ENCODE measurements around the gene CCND2. TPM values are rescaled to one million over a fixed set of nuclear protein-coding genes. Genes with fewer than 3 reads are reported as not detected.

Gene CCND2
- total RNA-seq, 1 experiment from 2014 or later = 70.9 TPM

DNA sequence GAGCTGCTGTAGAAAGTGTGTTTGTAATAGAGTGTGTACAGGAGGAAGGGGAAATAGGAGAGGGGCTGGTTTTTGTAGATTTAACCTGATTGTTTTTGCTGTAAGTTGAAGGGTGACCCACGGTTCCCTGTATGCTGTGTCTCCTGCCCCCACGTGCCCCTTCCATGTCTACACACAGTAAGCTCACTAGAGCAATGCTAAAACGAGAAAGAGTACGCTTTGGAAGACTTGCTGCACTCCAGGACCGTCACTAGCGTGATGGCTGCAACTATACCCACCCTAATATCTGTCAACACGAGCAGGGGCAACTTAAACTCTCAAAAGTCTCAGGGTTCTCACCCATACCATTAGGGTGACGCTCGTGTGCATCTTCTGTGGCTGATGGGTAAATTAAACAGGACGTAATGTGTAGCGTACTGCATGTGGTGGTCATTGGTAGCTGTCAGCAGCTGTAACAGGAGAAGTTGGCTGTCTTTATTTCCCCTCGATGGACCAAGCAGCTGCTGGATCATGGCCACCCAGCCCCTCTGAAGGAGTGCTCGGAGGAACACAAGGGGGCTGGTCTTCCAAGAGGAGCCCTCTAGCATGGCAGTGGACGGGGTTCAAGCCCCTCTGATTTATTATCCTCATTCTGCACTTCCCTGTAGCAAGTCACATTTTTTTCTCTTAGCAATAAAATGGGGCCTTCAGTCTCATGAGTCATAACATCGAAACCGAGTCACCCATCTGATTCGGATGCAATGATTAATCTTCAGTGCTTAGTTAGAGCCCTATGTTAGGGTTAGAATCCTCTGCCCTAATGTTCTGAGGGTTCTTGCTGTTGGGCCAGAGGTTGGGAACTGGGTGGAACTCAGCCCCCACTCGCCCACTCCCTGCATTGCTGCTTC, 14.0 kb downstream of the CCND2 start:
- H3K36me3 Mint-ChIP-seq (ENCODE audit: insufficient read depth, unreplicated experiment) = peaks cover 65% of the 10 kb centered on the region
- H3K9me3 Mint-ChIP-seq (ENCODE audit: unreplicated experiment) = no peaks in the 10 kb centered on the region
- H3K4me1 Mint-ChIP-seq (ENCODE audit: insufficient read depth, unreplicated experiment) = no peaks in the 10 kb centered on the region
- no peaks in the 10 kb centered on the region for H3K27me3 Mint-ChIP-seq (ENCODE audit: insufficient read depth, unreplicated experiment)
- BruUV-seq (replicated peaks) = no TSS peak
- intact Hi-C loops (cut with micrococcal nuclease) = no loop called here
- ChIA-PET POLR2A (no interaction called here), CTCF (interaction anchor here (0.7 to 1.5 kb wide), 5 partner anchors 9 to 249 kb away, joined by 3 to 13 read pairs (median 3); no protein-coding TSS in a partner anchor)
- TF ChIP-seq, protein P1, sequence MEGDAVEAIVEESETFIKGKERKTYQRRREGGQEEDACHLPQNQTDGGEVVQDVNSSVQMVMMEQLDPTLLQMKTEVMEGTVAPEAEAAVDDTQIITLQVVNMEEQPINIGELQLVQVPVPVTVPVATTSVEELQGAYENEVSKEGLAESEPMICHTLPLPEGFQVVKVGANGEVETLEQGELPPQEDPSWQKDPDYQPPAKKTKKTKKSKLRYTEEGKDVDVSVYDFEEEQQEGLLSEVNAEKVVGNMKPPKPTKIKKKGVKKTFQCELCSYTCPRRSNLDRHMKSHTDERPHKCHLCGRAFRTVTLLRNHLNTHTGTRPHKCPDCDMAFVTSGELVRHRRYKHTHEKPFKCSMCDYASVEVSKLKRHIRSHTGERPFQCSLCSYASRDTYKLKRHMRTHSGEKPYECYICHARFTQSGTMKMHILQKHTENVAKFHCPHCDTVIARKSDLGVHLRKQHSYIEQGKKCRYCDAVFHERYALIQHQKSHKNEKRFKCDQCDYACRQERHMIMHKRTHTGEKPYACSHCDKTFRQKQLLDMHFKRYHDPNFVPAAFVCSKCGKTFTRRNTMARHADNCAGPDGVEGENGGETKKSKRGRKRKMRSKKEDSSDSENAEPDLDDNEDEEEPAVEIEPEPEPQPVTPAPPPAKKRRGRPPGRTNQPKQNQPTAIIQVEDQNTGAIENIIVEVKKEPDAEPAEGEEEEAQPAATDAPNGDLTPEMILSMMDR (IDR thresholded peaks at IDR 0.05; ENCODE audit: unreplicated experiment) = no peak
- H3K27ac Mint-ChIP-seq (ENCODE audit: low read depth, unreplicated experiment) = no peak overlapping the region
- no peak overlapping the region for H3K4me3 Mint-ChIP-seq (ENCODE audit: unreplicated experiment)
- no peak for DNase-seq (ENCODE audit: unreplicated experiment)

DNA sequence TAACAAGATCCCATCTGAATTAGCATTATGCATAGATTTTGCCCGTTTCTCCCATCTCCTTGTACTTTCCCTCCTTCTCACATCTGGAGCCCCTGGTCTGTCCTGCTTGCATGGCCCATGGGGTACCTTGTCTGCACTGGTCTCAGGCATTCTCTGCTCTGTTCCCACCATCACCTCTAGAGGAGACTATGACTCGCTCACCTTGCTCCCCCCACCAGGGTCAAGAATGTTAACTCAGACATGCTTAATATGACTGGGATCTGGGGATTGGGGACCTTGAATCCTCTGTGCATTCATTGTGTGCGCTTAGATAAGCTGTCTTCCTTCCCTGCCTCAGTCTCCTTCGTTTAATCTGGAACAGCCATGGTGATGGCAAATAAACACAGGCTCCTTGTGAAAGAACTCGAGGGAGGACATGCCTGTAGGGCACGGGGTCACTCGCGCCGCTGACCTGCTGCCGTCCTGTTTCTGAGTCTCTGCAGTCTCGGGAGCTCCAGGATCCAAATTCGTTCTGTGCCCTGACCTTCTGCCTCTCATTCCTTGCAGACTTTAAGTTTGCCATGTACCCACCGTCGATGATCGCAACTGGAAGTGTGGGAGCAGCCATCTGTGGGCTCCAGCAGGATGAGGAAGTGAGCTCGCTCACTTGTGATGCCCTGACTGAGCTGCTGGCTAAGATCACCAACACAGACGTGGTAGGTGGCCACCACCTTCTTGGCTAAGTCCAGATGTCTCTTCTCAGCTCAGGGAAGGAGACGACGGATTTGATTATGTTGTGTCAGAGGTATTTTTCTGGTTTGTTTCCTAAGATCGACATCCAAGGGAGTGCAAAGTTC, 15.0 kb downstream of the CCND2 start:
- no peak for DNase-seq (ENCODE audit: unreplicated experiment)
- H3K4me1 Mint-ChIP-seq (ENCODE audit: insufficient read depth, unreplicated experiment) = no peaks in the 10 kb centered on the region
- H3K4me3 Mint-ChIP-seq (ENCODE audit: unreplicated experiment) = no peak overlapping the region
- H3K27ac Mint-ChIP-seq (ENCODE audit: low read depth, unreplicated experiment) = no peak overlapping the region
- no peaks in the 10 kb centered on the region for H3K27me3 Mint-ChIP-seq (ENCODE audit: insufficient read depth, unreplicated experiment)
- BruUV-seq (replicated peaks) = no TSS peak
- H3K9me3 Mint-ChIP-seq (ENCODE audit: unreplicated experiment) = no peaks in the 10 kb centered on the region
- peaks cover 64% of the 10 kb centered on the region for H3K36me3 Mint-ChIP-seq (ENCODE audit: insufficient read depth, unreplicated experiment)
- intact Hi-C loops (cut with micrococcal nuclease) = no loop called here
- TF ChIP-seq, protein P1 (IDR thresholded peaks at IDR 0.05; ENCODE audit: unreplicated experiment) = no peak
- POLR2A ChIA-PET = no interaction called here
- CTCF ChIA-PET = interaction anchor here (0.7 to 4.9 kb wide), 5 partner anchors 11 to 403 kb away, joined by 3 to 38 read pairs (median 3); no protein-coding TSS in a partner anchor

DNA sequence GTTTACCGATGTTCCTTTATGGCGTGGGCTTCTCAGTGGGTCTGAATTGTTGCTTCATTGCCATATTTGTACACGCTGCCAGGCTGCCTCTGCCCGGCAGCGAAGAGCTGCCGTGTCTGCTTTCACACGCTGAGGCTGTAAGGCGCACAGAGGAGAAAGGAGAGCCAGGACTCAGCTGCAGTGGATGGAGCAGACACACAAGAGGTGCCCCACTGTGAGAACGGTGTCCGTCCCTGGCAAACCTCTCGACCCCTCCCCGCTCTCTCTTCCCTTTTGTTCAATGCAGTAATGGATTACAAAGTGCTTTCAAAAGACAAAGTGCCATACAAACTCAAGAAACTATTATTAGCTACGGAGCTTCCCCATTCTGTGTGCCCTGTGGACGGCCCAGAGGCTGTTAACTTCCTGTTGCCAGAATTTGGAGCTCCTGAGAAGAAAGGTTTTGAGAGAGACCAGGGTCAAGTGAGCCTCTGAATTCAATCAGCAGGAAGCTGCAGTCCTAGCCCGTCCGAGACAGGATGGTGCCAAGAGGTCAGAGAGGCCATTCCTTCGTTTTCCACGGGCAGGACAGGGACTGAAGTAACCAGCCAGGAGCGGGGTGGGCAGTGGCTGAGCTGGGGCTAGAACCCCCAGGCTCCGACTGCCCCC, 15.8 kb downstream of the CCND2 start:
- Mint-ChIP-seq H3K27ac (ENCODE audit: low read depth, unreplicated experiment) (no peak overlapping the region), H3K27me3 (ENCODE audit: insufficient read depth, unreplicated experiment) (no peaks in the 10 kb centered on the region), H3K36me3 (ENCODE audit: insufficient read depth, unreplicated experiment) (peaks cover 64% of the 10 kb centered on the region), H3K9me3 (ENCODE audit: unreplicated experiment) (no peaks in the 10 kb centered on the region), H3K4me1 (ENCODE audit: insufficient read depth, unreplicated experiment) (no peaks in the 10 kb centered on the region), H3K4me3 (ENCODE audit: unreplicated experiment) (no peak overlapping the region)
- ChIA-PET POLR2A (no interaction called here), CTCF (interaction anchor here (0.7 to 4.9 kb wide), 5 partner anchors 11 to 404 kb away, joined by 3 to 38 read pairs (median 3); no protein-coding TSS in a partner anchor)
- TF ChIP-seq, protein P1 (IDR thresholded peaks at IDR 0.05; ENCODE audit: unreplicated experiment) = no peak
- no peak for DNase-seq (ENCODE audit: unreplicated experiment)
- intact Hi-C loops (cut with micrococcal nuclease) = no loop called here
- BruUV-seq (replicated peaks) = no TSS peak
